Measurements from ENCODE around the gene NLGN4Y. TPM values are rescaled to one million over a fixed set of nuclear protein-coding genes. Genes with fewer than 3 reads are reported as not detected.

The NLGN4Y gene
- total and polyA plus RNA-seq, 2 experiments from 2014 or later: 10.9 to 73.6 TPM

DNA sequence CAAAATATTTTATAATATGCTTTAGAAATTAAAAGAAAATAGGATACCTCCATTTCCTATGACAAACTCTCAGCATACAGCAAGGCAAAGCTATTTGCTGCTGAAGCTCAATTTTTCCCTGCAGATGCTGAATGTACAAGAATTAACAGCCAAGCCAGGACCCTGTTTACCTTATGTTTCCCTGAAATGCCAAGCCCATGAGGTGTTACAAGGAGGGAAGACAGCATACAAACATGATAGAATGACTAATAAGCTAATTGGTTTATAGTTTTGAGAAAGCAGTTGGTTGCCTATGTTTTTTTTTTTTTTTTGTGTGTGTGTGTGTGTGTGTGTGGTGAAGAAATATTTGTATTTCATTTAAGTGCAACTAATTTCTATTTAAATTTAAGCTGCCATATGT is 113.2 kb downstream of the NLGN4Y start:
- Histone ChIP-seq H3K36me3 (ENCODE audit: insufficient read depth) (no peaks in the 10 kb centered on the region), H2AFZ (no peak overlapping the region), H3K27ac (ENCODE audit: low read depth) (no peak overlapping the region), H3K79me2 (replicated peaks; ENCODE audit: insufficient read depth) (peaks cover 9% of the 10 kb centered on the region), H3F3A (replicated peaks; ENCODE audit: low read depth) (no peaks in the 10 kb centered on the region), H3K4me1 (ENCODE audit: insufficient read depth) (no peaks in the 10 kb centered on the region), H3K4me2 (no peak overlapping the region), H4K20me1 (replicated peaks; ENCODE audit: insufficient read depth) (no peaks in the 10 kb centered on the region), H3K27me3 (ENCODE audit: insufficient read depth) (no peaks in the 10 kb centered on the region), H3K9me2 (ENCODE audit: insufficient read depth) (no peaks in the 10 kb centered on the region), H3K4me3 (no peak overlapping the region)
- no peak overlapping the region for H3K4me3 Mint-ChIP-seq
- peaks cover 18% of the 10 kb centered on the region; the same call in 2 of the 3 replicates for H3K36me3 Mint-ChIP-seq (ENCODE audit: low read depth)
- H3K9me3 Mint-ChIP-seq: no peaks in the 10 kb centered on the region
- peaks cover 3% of the 10 kb centered on the region; the same call in 2 of the 3 replicates for H3K4me1 Mint-ChIP-seq
- TF ChIP-seq, protein P1, sequence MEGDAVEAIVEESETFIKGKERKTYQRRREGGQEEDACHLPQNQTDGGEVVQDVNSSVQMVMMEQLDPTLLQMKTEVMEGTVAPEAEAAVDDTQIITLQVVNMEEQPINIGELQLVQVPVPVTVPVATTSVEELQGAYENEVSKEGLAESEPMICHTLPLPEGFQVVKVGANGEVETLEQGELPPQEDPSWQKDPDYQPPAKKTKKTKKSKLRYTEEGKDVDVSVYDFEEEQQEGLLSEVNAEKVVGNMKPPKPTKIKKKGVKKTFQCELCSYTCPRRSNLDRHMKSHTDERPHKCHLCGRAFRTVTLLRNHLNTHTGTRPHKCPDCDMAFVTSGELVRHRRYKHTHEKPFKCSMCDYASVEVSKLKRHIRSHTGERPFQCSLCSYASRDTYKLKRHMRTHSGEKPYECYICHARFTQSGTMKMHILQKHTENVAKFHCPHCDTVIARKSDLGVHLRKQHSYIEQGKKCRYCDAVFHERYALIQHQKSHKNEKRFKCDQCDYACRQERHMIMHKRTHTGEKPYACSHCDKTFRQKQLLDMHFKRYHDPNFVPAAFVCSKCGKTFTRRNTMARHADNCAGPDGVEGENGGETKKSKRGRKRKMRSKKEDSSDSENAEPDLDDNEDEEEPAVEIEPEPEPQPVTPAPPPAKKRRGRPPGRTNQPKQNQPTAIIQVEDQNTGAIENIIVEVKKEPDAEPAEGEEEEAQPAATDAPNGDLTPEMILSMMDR (conservative IDR thresholded peaks at IDR 0.05; ENCODE audit: low read depth in 2 of 2): no peak
- no peak for TF ChIP-seq EZH2phosphoT487 (IDR thresholded peaks at IDR 0.05; ENCODE audit: unreplicated experiment)
- TF ChIP-seq, protein P2, sequence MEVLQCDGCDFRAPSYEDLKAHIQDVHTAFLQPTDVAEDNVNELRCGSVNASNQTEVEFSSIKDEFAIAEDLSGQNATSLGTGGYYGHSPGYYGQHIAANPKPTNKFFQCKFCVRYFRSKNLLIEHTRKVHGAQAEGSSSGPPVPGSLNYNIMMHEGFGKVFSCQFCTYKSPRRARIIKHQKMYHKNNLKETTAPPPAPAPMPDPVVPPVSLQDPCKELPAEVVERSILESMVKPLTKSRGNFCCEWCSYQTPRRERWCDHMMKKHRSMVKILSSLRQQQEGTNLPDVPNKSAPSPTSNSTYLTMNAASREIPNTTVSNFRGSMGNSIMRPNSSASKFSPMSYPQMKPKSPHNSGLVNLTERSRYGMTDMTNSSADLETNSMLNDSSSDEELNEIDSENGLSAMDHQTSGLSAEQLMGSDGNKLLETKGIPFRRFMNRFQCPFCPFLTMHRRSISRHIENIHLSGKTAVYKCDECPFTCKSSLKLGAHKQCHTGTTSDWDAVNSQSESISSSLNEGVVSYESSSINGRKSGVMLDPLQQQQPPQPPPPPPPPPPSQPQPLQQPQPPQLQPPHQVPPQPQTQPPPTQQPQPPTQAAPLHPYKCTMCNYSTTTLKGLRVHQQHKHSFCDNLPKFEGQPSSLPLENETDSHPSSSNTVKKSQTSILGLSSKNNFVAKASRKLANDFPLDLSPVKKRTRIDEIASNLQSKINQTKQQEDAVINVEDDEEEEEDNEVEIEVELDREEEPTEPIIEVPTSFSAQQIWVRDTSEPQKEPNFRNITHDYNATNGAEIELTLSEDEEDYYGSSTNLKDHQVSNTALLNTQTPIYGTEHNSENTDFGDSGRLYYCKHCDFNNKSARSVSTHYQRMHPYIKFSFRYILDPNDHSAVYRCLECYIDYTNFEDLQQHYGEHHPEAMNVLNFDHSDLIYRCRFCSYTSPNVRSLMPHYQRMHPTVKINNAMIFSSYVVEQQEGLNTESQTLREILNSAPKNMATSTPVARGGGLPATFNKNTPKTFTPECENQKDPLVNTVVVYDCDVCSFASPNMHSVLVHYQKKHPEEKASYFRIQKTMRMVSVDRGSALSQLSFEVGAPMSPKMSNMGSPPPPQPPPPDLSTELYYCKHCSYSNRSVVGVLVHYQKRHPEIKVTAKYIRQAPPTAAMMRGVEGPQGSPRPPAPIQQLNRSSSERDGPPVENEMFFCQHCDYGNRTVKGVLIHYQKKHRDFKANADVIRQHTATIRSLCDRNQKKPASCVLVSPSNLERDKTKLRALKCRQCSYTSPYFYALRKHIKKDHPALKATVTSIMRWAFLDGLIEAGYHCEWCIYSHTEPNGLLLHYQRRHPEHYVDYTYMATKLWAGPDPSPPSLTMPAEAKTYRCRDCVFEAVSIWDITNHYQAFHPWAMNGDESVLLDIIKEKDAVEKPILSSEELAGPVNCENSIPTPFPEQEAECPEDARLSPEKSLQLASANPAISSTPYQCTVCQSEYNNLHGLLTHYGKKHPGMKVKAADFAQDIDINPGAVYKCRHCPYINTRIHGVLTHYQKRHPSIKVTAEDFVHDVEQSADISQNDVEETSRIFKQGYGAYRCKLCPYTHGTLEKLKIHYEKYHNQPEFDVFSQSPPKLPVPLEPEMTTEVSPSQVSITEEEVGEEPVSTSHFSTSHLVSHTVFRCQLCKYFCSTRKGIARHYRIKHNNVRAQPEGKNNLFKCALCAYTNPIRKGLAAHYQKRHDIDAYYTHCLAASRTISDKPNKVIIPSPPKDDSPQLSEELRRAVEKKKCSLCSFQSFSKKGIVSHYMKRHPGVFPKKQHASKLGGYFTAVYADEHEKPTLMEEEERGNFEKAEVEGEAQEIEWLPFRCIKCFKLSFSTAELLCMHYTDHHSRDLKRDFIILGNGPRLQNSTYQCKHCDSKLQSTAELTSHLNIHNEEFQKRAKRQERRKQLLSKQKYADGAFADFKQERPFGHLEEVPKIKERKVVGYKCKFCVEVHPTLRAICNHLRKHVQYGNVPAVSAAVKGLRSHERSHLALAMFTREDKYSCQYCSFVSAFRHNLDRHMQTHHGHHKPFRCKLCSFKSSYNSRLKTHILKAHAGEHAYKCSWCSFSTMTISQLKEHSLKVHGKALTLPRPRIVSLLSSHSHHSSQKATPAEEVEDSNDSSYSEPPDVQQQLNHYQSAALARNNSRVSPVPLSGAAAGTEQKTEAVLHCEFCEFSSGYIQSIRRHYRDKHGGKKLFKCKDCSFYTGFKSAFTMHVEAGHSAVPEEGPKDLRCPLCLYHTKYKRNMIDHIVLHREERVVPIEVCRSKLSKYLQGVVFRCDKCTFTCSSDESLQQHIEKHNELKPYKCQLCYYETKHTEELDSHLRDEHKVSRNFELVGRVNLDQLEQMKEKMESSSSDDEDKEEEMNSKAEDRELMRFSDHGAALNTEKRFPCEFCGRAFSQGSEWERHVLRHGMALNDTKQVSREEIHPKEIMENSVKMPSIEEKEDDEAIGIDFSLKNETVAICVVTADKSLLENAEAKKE (CRISPR knock-in tag; IDR thresholded peaks at IDR 0.05): no peak
- TF ChIP-seq CREB1 (CRISPR knock-in tag; IDR thresholded peaks at IDR 0.05; ENCODE audit: low read depth): no peak
- TF ChIP-seq EZH2 (IDR thresholded peaks at IDR 0.05; ENCODE audit: low read depth, unreplicated experiment): no peak
- TF ChIP-seq JUNB (IDR thresholded peaks at IDR 0.05; ENCODE audit: unreplicated experiment): no peak
- TF ChIP-seq STAT1 (IDR thresholded peaks at IDR 0.05; ENCODE audit: unreplicated experiment): no peak
- TF ChIP-seq ZNF331 (CRISPR knock-in tag; IDR thresholded peaks at IDR 0.05; ENCODE audit: low read depth): no peak
- no peak for TF ChIP-seq ZNF114 (CRISPR knock-in tag; IDR thresholded peaks at IDR 0.05)
- H3K27ac Mint-ChIP-seq: no peak overlapping the region
- ATAC-seq (no peak), DNase-seq (ENCODE audit: low spot score) (no peak)
- peaks cover 1% of the 10 kb centered on the region for H3K27me3 Mint-ChIP-seq (ENCODE audit: insufficient read depth, low read depth, poor library complexity)
